G401.6 (cell line): ENCODE results near the gene TRIM42.

Source experiments
- FAIRE-seq: peaks from 2 replicates; lab custom pipeline; 2012; peaks lifted over from hg19 to GRCh38; lab: Jason Lieb, UNC

TRIM42 gene

GRCh38 chr3:140710711-140711389, 33.0 kb downstream of the TRIM42 start:
- FAIRE-seq, result no peak

GRCh38 chr3:140711390-140712035, 33.6 kb downstream of the TRIM42 start:
- no peak for FAIRE-seq

DNA sequence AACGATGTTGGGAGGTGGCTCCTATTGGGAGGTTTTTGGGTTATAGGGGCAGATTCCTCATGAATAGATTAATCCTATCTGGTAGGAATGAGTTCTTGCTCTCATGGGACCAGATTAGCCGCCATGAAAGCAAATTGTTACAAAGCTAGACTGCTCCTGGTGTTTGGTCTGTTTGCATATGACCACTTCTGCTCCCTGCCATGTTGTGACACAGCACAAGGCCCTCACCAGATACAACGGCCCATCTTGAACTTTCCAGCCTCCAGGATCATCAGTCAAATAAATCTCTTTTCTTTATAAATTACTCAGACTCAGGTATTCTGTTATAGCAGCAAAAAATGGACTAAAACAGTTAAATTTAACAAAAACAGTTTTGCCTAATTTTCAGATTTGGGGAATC, 34.4 kb downstream of the TRIM42 start:
- no peak for FAIRE-seq

GRCh38 chr3:140715035-140715434, 37.2 kb downstream of the TRIM42 start:
- FAIRE-seq, result no peak

DNA sequence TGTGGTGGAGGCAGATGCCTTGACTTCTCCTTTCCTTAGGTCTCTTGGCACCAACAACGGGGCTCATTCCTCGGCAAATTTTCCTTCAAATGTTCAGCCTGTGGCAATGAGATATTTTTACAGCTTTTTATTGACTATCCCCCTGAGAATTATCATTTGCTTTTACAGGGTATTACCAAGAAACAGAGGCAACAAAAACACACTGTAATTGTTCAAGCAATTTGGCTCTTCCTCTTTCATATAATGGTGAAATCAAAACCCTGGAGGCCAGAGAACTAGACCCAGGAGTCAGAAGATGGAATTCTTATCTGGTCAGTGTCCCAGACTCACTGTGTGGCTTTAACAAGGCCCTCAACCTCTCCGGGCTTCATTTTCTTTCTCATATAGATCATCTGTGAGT, 40.1 kb downstream of the TRIM42 start:
- no peak for FAIRE-seq

DNA sequence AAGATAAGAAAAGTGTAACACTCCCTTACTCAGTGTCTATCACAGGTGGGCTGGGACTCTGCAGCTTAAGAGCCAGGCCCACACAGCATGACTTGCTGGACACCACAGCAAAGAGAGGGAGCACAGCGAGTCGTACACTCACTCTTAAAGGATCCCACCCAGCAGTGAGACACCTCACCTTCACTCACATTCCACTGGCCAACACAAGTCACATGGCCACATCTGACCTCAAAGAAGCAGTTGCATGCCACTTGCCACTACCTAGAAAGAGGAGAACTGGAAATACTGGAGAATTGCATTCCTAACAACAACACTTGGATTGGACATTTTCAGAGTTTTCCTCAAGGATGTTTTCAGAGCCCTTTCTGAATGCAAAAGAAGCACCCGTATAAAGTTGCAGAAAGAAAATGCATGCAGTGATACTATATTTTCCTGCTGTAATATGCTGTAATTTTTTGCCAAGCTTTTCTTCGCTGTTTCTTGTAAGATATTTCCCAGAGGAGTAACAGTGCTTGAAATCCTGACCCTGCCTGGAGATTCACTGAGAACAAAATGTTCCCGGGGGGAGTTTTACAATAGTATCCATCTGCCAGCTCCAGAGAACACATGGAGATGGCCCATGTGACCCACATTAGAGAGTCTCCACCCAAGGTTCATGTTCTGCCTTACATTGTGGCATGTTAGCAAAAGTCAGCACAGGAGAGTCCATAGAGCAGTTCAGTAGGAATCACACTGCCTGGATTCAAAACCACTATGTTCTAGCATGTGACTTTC, 42.2 kb downstream of the TRIM42 start:
- no peak for FAIRE-seq

GRCh38 chr3:140723576-140723975, 45.7 kb downstream of the TRIM42 start:
- FAIRE-seq, result no peak

- no peak for FAIRE-seq
Measured at GRCh38 chr3:140724856-140725812, 47.3 kb downstream of the TRIM42 start.

- no peak for FAIRE-seq
Measured at GRCh38 chr3:140726066-140726465, 48.2 kb downstream of the TRIM42 start.

DNA sequence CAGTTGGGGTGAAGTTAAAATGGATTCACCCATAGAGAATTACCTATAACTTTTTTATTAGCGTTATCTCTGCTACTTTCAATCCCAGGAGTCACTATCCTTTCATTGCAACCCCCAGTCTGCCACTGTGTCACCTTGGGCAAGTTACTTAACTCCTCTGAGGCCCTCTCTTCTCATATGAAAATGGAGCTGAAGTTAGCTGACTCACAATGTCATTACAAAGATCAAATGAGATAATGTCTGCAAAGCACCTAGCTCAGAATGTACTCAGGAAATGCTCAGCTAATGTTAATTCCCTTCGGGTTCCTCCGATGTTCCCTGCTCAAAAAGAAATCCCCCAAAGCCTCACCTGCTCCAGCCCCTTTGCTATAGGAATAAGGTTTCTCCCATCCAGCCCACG, 50.0 kb downstream of the TRIM42 start:
- no peak for FAIRE-seq

DNA sequence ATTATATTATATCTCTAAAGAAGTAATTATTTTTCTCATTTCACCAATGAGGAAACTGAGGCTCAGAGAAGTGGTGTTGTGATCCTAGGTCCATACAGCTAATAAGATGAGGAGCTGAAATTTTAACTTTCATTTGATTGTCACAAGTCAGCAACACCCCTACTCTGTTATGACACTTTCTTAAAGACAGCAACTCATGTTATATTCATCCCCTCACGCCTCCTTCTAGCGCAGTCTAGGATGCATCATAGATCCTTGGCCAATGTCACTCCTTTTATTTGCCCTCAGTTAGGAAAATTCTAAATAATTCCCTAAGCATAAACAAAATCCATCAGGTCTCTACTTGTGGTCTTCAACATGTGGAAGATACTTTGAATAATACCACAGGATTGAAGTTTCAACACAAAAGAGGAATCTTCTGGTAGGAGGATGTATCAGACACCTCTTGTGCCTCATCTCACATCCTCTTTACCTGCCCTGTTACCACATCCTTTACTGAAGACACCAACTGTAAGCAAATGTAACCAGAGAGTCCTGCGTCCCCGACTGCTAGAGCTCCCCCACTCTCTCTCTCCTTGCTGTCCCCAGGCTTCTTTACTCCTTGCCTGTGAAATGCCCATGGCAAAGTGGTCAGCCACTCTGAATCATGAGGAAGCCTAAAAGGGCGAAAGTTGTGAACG, 53.7 kb downstream of the TRIM42 start:
- no peak for FAIRE-seq

- FAIRE-seq, result no peak
Measured at GRCh38 chr3:140733623-140734022, 55.8 kb downstream of the TRIM42 start.

GRCh38 chr3:140736863-140737460, 59.1 kb downstream of the TRIM42 start:
- no peak for FAIRE-seq

- no peak for FAIRE-seq
Measured at GRCh38 chr3:140742116-140742515, 64.3 kb downstream of the TRIM42 start.

GRCh38 chr3:140748171-140748570, 70.3 kb downstream of the TRIM42 start:
- FAIRE-seq, result no peak

- FAIRE-seq, result no peak
Measured at GRCh38 chr3:140748903-140749302, 71.0 kb downstream of the TRIM42 start.
